A673 (cell line): ENCODE data around the gene ULK4.

Experiments used
- EZH2 ChIP-seq: fragments of 200-600 bp; sonication (generic); IDR thresholded peaks from 2 replicates; pipeline ENCODE4 v1.6.1; 2017; ENCODE audit warnings: borderline replicate concordance, low read depth, mild to moderate bottlenecking, mixed read lengths, antibody characterized with exemption, low read length; ENCODE audit not compliant: poor library complexity, severe bottlenecking
- TF ChIP-seq, protein P1 (sequence below): fragments of 300-800, 200-600 bp; sonication (generic); conservative IDR thresholded peaks from 2 replicates; pipeline ENCODE4 v1.5.1; 2017; ENCODE audit warnings: low read depth, mild to moderate bottlenecking, antibody characterized with exemption, low read length, moderate library complexity, mixed read lengths

- TF ChIP-seq, protein P1, sequence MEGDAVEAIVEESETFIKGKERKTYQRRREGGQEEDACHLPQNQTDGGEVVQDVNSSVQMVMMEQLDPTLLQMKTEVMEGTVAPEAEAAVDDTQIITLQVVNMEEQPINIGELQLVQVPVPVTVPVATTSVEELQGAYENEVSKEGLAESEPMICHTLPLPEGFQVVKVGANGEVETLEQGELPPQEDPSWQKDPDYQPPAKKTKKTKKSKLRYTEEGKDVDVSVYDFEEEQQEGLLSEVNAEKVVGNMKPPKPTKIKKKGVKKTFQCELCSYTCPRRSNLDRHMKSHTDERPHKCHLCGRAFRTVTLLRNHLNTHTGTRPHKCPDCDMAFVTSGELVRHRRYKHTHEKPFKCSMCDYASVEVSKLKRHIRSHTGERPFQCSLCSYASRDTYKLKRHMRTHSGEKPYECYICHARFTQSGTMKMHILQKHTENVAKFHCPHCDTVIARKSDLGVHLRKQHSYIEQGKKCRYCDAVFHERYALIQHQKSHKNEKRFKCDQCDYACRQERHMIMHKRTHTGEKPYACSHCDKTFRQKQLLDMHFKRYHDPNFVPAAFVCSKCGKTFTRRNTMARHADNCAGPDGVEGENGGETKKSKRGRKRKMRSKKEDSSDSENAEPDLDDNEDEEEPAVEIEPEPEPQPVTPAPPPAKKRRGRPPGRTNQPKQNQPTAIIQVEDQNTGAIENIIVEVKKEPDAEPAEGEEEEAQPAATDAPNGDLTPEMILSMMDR = no peak
- TF ChIP-seq EZH2 = no peak
These were observed 531.5 kb downstream of the ULK4 start for GRCh38 chr3:41430391-41430790.
